HTR-8/SVneo (cell line): ENCODE data around the gene STEAP4.
"Not testable (repeated sequence)": the region's sequence is repeated elsewhere in the genome, so short reads cannot be mapped to it uniquely, and the experiment has no call there.

Experiments
- DNase-seq: peaks from one replicate; pipeline ENCODE4 v3.0.0; 2011; ENCODE audit warnings: low spot score, mixed read lengths; ENCODE audit not compliant: insufficient read length
- FAIRE-seq: peaks from 2 replicates; lab custom pipeline; 2011; peaks lifted over from hg19 to GRCh38; lab: Jason Lieb, UNC

Gene STEAP4

DNA sequence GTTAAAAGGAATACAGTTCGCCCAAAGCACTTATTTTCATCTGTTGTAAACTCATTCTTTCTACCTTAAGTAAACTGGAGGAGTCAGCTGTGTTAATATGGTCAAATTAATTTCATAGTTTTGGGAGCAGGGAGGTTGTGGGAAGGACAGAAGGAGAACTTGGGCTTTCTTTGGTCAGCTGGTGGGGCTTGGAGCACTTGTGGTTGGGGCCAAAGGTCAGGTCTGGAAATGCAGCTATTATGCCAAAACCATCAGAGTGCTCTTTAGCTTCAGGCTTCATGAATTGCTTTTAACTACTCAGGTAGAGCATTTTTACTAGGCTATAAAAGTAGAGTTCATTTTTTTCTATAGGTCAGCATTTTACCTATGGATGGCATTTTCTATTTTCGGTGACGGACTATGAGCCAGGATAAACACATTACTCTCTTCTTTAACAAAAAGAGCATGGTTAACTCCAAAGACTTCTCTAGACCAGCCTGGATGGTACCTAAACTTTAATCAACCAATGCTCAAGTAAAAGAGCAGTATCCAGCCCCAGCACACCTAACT is 30.0 kb downstream of the STEAP4 start:
- DNase-seq, result no peak
- FAIRE-seq, result no peak

DNA sequence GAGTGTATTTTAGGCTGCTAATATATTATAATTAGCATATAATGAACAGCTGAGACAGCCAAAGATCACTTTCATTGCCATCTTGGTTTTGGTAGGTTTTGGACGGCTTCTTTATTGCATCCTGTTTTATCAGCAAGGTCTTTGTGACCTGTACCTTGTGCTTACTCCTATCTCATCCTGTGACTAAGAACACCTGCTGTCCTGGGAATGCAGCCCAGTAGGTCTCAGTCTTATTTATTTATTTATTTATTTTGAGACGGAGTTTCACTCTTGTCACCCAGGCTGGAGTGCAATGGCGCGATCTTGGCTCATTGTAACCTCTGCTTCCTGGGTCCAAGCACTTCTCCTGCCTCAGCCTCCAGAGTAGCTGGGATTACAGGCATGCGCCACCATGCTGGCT is 31.8 kb downstream of the STEAP4 start:
- not testable (repeated sequence) for FAIRE-seq, DNase-seq

DNA sequence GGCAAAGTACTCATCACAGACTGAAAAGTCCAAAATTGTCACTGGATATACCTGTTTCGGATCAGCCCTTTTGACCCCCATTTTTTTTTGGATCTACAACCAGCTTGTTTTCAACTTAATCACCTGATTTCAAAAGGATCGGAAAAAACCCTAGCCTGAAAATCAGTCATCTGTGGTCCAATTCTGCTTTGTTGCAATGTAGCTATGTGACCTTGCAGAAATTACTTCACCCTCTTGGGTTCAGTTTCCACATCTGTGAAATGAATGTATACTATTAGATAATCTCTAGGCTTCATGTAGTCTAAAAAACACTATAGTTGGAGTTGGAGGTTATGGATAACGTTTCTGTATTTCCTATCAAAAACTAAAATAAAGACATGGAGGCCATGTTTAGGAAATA is 37.1 kb downstream of the STEAP4 start:
- FAIRE-seq, result no peak
- DNase-seq, result no peak

DNA sequence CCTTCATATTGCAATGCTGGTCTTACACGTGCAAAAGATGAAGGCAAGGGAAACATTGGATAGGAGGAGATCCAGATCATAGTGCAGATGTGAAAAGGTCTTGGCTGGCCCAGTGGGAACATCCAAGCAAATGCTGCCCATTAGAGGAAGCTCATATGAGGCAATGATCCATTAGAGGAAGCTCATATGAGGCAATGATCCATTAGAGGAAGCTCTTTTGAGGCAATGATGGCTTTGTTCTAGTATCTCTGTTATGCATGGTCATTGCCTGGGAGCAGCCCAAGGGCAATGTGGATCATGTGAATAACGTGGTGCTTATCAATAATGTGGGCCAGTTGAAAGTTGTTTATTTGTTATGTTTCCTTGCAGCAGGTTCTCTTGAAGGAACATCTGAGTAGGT is 37.8 kb downstream of the STEAP4 start:
- FAIRE-seq (no peak), DNase-seq (no peak)

DNA sequence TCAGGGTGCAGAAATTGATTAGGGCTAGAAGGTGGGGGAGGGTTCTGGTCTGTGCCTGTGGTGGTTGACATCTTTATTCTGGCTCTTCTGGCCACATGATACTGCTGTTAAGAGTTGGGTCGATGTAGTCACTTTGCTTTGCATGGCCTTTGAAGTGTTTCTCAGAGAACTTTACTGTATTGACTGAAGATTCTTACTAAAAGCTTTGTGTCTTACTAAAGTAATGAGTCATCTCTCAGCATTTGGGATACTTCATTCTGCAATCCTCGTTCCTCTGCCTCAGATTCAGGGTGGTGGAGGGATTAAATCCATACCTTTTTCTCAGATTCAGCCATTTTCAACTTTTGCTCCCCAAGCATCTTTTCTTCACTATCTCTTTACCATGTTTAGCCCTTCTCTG is 38.6 kb downstream of the STEAP4 start:
- no peak for FAIRE-seq

DNA sequence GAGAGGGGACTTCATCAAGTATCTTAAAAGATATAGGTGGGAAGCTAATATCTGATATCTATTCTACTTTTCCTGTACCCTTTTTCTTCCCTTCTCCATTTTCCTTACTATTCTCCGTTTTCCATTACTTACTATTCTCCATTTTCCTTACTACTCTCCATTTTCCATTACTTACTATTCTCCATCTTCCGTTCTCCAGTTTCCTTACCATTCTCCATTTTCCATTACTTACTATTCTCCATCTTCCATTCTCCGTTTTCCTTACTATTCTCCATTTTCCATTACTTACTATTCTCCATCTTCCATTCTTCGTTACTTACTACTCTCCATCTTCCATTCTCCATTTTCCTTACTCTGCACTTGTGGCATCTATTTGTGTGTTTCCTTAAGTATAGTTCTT is 39.3 kb downstream of the STEAP4 start:
- FAIRE-seq (no peak), DNase-seq (no peak)

More for the DNA sequence above, 38.6 kb downstream of the STEAP4 start:
- no peak for DNase-seq

DNA sequence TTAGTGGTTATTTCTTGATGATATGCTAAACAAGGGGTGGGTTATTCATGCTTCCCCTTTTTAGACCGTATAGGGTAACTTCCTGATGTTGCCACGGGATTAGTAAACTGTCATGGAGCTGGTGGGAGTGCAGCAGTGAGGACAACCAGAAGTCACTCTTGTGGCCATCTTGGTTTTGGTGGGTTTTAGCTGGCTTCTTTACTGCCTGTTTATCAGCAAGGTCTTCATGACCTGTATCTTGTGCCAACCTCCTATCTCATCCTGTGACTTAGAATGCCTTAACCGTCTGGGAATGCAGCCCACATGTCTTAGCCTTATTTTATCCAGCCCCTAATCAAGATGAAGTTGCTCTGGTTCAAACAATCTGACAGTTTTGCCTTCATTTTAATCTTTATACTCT is 41.7 kb downstream of the STEAP4 start:
- not testable (repeated sequence) for FAIRE-seq, DNase-seq

DNA sequence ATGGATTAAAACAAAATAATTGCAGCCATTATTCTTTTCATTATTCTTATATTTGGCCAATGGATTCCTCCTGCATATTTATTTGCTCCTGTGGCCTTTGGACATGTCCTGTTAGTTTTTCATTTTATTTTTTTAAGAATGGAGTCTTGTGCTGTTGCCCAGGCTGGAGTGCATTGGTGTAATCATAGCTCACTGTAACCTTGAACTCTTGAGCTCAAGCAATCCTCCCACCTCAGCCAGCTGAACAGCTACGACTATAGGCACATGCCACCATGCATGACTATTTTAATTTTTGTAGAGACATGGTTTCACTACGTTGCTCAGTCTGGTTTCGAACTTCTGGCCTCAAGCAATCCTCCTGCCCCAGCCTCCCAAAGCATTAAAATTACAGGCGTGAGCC is 44.1 kb downstream of the STEAP4 start:
- FAIRE-seq, result no peak

DNA sequence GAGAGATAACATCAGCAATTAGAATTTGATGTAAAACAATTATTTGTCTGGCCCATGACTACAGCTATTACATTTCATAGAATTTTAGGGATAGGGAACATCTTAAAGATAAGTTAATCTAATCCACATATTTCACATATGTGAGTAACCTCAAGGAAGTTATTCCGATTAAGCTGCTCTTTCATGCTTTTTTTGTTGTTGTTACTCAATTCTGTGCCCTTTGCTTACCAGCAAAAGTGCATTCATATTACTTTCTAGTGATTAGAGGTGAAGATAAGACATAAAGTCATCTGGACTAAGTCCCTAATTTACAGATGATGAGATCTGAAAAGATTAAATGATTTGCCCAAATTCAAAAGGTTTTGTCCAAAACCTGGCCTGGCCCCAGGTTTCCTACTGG is 46.0 kb downstream of the STEAP4 start:
- FAIRE-seq (no peak), DNase-seq (no peak)

More for the DNA sequence above, 44.1 kb downstream of the STEAP4 start:
- DNase-seq, result no peak

DNA sequence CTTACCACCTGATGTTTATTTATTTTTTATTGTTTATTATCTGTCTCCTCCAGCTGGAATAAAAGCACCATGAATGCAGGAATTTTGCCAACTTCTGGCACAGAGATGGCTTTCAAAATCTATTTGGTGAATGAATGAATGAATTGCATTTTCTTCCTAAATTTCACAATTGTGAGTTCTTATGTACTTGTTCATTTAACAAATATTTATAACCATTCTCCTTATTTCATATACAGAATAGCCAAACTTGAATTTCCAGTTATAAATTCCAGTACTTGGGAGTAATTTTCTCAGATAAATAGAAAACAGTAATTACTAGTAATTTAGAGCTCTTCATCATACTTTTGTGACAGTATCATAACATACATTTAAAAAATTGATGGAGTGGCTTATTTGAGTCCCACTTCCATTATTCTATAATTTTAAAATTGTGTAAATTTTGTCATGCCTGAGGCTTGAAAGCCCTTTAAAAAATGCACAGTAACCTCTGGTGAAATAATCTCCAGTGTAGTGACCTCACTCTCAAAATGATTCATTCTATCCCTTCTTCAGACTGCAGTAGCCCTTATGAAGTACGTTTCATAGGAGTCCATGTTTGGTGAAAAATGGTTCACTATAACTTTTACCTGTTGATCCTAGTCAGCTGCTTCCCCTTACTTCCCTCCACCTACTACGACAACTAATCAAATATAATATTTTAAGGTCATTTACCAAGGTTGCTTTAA is 46.9 kb downstream of the STEAP4 start:
- FAIRE-seq, result no peak

DNA sequence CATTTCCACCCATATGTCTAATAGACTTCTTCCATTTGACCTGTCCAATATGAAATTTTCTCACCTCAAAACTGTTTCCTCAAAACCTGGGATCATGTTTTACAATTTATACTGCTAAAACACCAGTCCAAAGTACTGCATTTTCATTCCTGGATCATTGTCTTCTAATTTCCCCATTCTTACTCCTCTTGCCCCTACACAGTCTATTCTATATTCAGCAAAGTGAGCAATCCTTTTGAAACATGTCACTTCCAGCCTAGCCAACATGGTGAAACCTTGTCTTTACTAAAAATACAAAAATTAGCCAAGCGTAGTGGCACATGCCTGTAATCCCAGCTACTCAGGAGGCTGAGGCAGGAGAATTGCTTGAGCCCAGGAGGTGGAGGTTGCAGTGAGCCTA is 48.4 kb downstream of the STEAP4 start:
- FAIRE-seq, DNase-seq: not testable (repeated sequence)

More for the DNA sequence above, 46.9 kb downstream of the STEAP4 start:
- no peak for DNase-seq

DNA sequence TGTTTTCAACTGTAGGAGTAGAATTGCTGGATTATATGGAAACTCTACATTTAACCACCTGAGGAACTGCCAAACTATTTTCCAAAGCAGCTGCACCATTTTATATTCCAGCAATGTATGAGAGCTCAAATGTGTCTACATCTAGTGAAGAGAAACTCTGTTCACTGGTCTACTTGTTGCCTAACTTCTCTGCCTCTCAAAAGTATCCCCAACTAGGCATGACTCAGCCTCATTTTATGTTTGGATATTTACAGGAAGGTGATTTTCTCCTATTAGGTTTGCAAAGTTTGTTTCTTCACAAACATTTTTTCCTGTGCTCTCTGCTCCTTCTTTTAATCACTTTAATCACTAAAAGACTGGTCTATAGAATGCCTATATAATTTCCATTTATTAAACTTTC is 49.8 kb downstream of the STEAP4 start:
- FAIRE-seq, result no peak
- no peak for DNase-seq

DNA sequence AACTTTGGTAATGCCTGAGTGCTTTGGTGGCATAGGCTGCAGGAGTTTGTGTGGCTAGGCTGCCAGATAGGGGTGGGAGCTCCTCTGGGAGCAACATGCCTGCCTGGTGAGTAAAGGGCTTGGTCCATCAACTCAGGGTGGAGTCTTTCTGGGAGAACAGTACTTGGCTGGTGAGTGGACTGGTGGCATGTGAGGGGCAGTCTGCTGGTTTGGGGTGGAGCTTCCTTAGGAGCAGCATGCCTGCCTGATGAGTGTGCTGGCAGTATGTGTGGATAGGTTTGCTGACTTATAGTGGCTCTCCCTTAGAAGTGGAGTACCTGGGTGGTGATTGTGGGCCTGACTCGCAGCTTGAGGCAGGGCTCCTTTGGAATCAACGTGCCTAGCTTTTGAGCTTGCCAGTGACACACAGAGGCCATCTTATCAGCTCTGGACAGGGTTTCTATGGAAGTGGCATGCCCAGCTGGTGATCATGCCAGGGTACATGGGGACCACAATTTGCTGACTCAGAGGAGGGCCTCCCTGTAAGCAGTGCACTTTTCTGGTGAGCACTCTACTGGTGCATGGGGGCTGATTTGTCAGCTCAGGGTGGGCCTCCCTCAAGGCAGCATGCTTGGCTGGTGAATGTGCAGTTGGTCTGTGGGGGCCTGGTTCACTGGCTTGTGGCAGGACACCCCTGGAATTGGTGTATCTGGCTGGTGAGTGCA is 51.8 kb downstream of the STEAP4 start:
- no peak for FAIRE-seq
- no peak for DNase-seq

DNA sequence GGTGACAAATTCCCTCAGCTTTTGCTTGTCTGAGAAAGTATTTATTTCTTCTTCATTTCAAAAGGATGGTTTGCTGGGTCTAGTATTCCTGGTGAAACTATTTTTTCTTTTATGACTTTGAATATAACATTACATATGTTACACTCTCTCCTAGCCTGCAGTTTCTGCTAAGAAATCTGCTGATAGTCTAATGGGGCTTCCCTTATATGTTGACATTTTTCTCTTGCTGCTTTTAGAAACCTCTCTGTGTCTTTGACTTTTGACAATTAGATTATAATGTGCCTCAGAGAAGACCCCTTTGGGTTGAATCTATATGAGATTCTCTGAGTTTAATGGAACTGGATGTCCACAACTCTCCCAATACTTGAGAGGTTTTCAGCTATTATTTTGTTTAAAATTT is 53.1 kb downstream of the STEAP4 start:
- DNase-seq, result no peak
- no peak for FAIRE-seq

DNA sequence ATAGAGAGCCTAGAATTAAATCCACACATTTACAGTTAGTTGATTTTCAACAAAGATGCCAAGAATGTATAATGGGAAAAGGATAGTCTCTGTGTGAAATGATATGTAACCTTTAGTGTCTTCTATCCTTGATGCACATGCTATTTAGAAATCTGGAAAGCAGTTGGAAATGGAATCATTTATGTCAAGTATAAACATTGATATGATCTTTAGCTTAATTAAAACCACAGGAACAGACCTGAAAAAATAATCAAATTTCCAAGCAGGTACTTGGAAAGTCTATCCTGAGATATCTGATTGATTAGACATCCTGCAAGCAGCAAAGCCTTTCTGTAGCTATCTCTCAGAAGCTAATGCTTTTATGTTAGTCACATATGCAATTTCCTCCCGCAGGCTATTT is 62.4 kb downstream of the STEAP4 start:
- FAIRE-seq (no peak), DNase-seq (no peak)

DNA sequence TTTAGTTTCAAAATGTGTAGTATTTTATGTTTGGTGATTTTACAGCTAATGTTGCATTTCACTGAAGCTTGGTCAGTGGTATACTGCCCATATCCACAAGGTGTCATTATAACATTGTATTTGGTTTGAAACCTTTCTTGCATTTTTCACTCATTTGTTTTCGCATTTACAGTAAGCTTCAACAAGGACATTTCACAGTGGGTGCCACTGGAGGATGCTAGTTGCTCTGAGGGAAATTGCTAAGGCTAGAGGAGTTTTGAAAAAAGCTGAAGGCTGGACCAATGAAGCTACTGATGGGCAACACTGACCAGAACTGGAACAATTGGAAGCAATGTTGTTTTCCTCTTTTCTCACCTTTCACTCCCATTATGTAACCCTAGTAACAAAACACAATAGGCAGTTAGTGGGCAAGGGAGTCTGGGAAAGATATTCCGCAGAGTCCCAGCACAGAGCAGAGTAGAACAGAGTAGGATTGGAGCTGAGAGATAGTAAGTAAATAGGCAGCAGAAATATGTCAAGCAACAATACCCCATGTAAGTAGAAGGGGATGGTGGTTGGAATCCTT is 63.3 kb downstream of the STEAP4 start:
- DNase-seq, result no peak
- FAIRE-seq, result no peak

DNA sequence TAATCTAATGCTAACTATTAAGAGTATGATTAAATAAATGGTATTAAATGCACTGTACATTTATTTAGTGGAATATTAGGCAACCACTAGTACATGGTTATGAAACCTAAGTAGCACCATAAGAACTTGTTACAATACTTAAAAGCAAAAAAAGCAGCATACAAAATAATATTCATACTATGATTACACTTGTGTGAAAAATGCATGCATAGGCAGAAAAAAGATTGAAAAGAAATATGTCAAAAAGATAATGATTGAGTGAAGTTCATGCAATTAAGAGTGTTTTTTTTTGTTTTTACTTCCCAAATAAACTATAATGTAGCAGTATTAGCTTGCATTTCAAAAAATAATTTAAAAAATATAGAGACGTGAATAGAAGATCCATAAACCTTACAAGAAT is 66.8 kb downstream of the STEAP4 start:
- FAIRE-seq, result no peak
- no peak for DNase-seq

DNA sequence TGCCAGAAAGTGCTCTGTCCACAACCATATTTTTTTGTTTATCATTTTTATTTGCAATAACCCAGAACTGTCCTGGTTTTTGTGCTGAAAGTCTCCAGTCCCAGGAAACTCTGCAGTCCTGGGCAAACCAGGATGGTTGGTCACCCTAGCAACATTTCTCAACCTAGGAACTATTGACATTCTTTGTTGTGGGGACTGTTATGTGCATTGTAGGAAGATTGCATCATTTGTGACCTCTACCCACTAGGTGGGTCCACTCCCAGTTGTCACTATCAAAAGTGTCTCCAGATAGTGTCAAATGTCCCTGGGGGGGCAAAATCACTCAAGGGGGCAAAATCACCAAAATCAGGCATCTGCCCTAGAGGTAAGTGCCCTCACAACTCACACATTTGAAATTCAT is 72.9 kb downstream of the STEAP4 start:
- FAIRE-seq (no peak), DNase-seq (no peak)

DNA sequence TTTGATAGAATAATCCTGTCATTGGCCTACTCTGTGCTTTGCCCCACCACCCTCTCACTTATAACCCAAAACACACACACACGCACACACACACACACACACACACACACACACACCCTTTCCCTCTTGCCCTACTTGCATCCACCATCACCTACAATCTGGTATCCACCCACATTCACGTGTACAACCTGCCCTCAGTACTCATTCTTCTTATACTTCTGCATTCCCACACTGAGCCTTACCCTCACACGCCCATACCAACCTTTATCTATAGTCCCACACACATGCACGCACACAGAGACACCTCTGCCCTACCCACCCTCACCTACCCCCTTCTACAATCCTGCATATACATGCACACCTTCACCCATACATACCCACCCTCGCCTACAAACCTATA is 76.0 kb downstream of the STEAP4 start:
- DNase-seq (no peak), FAIRE-seq (no peak)

DNA sequence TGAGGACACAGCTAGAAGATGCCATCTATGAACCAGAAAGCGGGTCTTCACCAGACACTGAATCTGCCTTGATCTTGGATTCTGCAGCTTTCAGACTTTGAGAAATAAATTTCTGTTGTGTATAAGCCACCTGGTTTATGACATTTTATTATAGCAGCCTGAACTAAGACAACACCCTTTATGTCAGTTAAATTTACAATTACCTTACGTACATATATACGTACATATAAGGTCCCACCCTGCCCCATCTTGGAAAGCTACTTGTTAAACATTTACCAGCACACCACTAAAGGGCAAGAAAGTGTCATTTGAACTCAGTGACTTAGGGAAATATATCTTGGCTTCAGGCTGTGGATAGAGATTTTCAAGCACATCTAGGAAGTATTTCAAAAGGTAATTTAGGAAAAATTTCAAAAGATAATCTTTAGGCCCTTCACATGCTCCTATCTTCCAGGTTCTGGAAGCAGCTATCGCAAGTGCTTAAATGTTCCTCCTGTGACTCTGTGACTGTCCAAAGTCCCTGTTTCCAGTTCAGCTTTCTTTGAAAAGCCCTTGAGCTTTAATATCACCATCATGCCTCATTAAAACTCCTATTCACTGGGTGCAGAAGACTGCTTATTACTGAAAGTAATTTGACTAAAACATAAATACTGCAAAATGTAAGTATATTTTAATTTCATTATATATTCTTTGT is 77.2 kb downstream of the STEAP4 start:
- FAIRE-seq (no peak), DNase-seq (no peak)
